ENCODE data around the gene PHF1.

The PHF1 gene

DNA sequence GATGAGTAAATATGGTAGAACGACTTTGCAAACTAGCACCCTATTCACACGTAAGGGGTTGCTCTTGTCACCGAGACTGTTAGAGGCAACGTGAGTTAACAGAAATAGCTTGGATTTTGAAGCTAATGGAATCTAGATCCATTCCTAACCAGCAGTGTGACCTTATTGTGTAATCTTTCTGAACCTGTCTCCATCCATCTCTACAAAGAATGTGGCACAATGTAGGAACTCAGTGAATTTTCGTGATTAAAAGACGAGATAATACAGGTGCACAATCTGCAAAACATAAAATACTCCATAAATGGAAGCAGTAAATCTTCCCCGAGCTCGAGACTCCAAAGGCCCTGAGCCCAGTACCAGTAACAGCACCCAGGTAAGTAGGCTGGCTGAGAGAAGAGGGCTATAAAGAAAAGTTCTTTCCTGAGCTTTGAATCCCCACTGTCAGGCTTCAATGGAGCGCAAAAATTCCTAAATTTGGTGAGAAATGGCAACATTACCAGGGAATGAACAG lies 20.0 kb upstream of the PHF1 start:
- Histone ChIP-seq H3K79me2 (ENCODE audit: low read length) (peaks cover 41% of the 10 kb centered on the region), H3K27me3 (ENCODE audit: low read depth, low read length) (no peaks in the 10 kb centered on the region), H3K9me3 (ENCODE audit: insufficient read depth, low read length) (no peaks in the 10 kb centered on the region), H4K20me1 (ENCODE audit: insufficient read depth, low read length) (peaks cover 12% of the 10 kb centered on the region), H3K36me3 (replicated peaks; ENCODE audit: low read depth, low read length) (peaks cover 16% of the 10 kb centered on the region), H3K27ac (ENCODE audit: low read length) (peak overlapping the region; percentile 82), H3K4me3 (ENCODE audit: low read length) (peak overlapping the region; percentile 75), H3K9ac (ENCODE audit: low read length) (peak overlapping the region; percentile 69), H3K4me1 (ENCODE audit: low read length) (peaks cover 29% of the 10 kb centered on the region), H2AFZ (ENCODE audit: low read depth, low read length) (peak overlapping the region; percentile 79), H3K4me2 (ENCODE audit: low read length) (peak overlapping the region; percentile 85)
- TF ChIP-seq, protein P1, sequence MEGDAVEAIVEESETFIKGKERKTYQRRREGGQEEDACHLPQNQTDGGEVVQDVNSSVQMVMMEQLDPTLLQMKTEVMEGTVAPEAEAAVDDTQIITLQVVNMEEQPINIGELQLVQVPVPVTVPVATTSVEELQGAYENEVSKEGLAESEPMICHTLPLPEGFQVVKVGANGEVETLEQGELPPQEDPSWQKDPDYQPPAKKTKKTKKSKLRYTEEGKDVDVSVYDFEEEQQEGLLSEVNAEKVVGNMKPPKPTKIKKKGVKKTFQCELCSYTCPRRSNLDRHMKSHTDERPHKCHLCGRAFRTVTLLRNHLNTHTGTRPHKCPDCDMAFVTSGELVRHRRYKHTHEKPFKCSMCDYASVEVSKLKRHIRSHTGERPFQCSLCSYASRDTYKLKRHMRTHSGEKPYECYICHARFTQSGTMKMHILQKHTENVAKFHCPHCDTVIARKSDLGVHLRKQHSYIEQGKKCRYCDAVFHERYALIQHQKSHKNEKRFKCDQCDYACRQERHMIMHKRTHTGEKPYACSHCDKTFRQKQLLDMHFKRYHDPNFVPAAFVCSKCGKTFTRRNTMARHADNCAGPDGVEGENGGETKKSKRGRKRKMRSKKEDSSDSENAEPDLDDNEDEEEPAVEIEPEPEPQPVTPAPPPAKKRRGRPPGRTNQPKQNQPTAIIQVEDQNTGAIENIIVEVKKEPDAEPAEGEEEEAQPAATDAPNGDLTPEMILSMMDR (IDR thresholded peaks at IDR 0.05; ENCODE audit: low read depth, low read length), result no peak
- no peak for TF ChIP-seq EZH2phosphoT487 (IDR thresholded peaks at IDR 0.05; ENCODE audit: low read depth)

GRCh38 chr6:33391278-33391921 lies 19.4 kb upstream of the PHF1 start, which contains the start of gene KIFC1:
Gene KIFC1 (plus strand): TSS chr6:33391823. CDS start chr6:33391986, 163 bp downstream.
- peak within 1 kb of the TSS; percentile 85 for H3K27ac ChIP-seq (ENCODE audit: low read length)
- H2AFZ ChIP-seq (ENCODE audit: low read depth, low read length), result peak within 1 kb of the TSS; percentile 79
- H3K4me1 ChIP-seq (ENCODE audit: low read length), result peaks cover 29% of the 10 kb centered on the region
- H3K4me3 ChIP-seq (ENCODE audit: low read length), result peak within 1 kb of the TSS; percentile 100
- peaks cover 16% of the 10 kb centered on the region for H3K36me3 ChIP-seq (replicated peaks; ENCODE audit: low read depth, low read length)
- H3K9me3 ChIP-seq (ENCODE audit: insufficient read depth, low read length), result no peaks in the 10 kb centered on the region
- H3K79me2 ChIP-seq (ENCODE audit: low read length), result peaks cover 47% of the 10 kb centered on the region
- peaks cover 12% of the 10 kb centered on the region for H4K20me1 ChIP-seq (ENCODE audit: insufficient read depth, low read length)
- peak within 1 kb of the TSS; percentile 92 for H3K4me2 ChIP-seq (ENCODE audit: low read length)
- H3K27me3 ChIP-seq (ENCODE audit: low read depth, low read length), result no peaks in the 10 kb centered on the region
- TF ChIP-seq EZH2phosphoT487 (IDR thresholded peaks at IDR 0.05; ENCODE audit: low read depth), result no peak
- TF ChIP-seq, protein P1 (IDR thresholded peaks at IDR 0.05; ENCODE audit: low read depth, low read length), result peak; percentile 65
- H3K9ac ChIP-seq (ENCODE audit: low read length), result peak within 1 kb of the TSS; percentile 95

- H3K4me1 ChIP-seq (ENCODE audit: low read length), result peaks cover 29% of the 10 kb centered on the region
- H2AFZ ChIP-seq (ENCODE audit: low read depth, low read length), result no peak overlapping the region
Observed at GRCh38 chr6:33391922-33392594, 18.8 kb upstream of the PHF1 start.

More at GRCh38 chr6:33391922-33392594, 18.8 kb upstream of the PHF1 start:
- Histone ChIP-seq H3K9me3 (ENCODE audit: insufficient read depth, low read length) (no peaks in the 10 kb centered on the region), H3K36me3 (replicated peaks; ENCODE audit: low read depth, low read length) (peaks cover 16% of the 10 kb centered on the region), H3K27ac (ENCODE audit: low read length) (peak overlapping the region; percentile 85), H3K79me2 (ENCODE audit: low read length) (peaks cover 49% of the 10 kb centered on the region), H3K4me3 (ENCODE audit: low read length) (peak overlapping the region; percentile 100), H3K9ac (ENCODE audit: low read length) (peak overlapping the region; percentile 95), H4K20me1 (ENCODE audit: insufficient read depth, low read length) (peaks cover 12% of the 10 kb centered on the region), H3K27me3 (ENCODE audit: low read depth, low read length) (no peaks in the 10 kb centered on the region), H3K4me2 (ENCODE audit: low read length) (peak overlapping the region; percentile 92)
- TF ChIP-seq, protein P1 (IDR thresholded peaks at IDR 0.05; ENCODE audit: low read depth, low read length), result no peak
- TF ChIP-seq EZH2phosphoT487 (IDR thresholded peaks at IDR 0.05; ENCODE audit: low read depth), result no peak

Measured in OCI-LY3 (cell line).